Measurements from ENCODE around the gene HDAC7.

GRCh38 chr12:47821346-47821706, 1.6 kb upstream of the HDAC7 start:
- TF ChIP-seq POLR2A (IDR thresholded peaks at IDR 0.05) (no peak), CTCF (IDR thresholded peaks at IDR 0.05) (no peak)
